ENCODE results near the gene GGA1. TPM values are rescaled to one million over a fixed set of nuclear protein-coding genes. Genes with fewer than 3 reads are reported as not detected.

GGA1 gene
- total and polyA plus RNA-seq, 9 of the 15 experiments (the other 6 are each of a cell fraction or from before 2014, with no cell fraction given) = 1.5 to 69.5 (median 31.6) TPM

- no peak for TF ChIP-seq SMAD1 (IDR thresholded peaks at IDR 0.05; ENCODE audit: low read depth, low read length, partially characterized antibody)
- TF ChIP-seq, protein P1, sequence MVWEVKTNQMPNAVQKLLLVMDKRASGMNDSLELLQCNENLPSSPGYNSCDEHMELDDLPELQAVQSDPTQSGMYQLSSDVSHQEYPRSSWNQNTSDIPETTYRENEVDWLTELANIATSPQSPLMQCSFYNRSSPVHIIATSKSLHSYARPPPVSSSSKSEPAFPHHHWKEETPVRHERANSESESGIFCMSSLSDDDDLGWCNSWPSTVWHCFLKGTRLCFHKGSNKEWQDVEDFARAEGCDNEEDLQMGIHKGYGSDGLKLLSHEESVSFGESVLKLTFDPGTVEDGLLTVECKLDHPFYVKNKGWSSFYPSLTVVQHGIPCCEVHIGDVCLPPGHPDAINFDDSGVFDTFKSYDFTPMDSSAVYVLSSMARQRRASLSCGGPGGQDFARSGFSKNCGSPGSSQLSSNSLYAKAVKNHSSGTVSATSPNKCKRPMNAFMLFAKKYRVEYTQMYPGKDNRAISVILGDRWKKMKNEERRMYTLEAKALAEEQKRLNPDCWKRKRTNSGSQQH (CRISPR knock-in tag; IDR thresholded peaks at IDR 0.05) = no peak
- no peak for TF ChIP-seq TCFL5 (CRISPR knock-in tag; conservative IDR thresholded peaks at IDR 0.05)
- TF ChIP-seq SUPT5H (IDR thresholded peaks at IDR 0.05) = peak; percentile 65; the same call in 1 of the 2 replicates
- TF ChIP-seq, protein P2, sequence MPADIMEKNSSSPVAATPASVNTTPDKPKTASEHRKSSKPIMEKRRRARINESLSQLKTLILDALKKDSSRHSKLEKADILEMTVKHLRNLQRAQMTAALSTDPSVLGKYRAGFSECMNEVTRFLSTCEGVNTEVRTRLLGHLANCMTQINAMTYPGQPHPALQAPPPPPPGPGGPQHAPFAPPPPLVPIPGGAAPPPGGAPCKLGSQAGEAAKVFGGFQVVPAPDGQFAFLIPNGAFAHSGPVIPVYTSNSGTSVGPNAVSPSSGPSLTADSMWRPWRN (IDR thresholded peaks at IDR 0.05; ENCODE audit: low read depth) = no peak
- TF ChIP-seq, protein P3, sequence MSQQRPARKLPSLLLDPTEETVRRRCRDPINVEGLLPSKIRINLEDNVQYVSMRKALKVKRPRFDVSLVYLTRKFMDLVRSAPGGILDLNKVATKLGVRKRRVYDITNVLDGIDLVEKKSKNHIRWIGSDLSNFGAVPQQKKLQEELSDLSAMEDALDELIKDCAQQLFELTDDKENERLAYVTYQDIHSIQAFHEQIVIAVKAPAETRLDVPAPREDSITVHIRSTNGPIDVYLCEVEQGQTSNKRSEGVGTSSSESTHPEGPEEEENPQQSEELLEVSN (IDR thresholded peaks at IDR 0.05; ENCODE audit: borderline replicate concordance in 1 of 2, extremely low read depth in 1 of 2, insufficient read depth in 1 of 2, insufficient read length in 1 of 2, low read depth in 1 of 2, low read length in 1 of 2, poor library complexity in 1 of 2, severe bottlenecking in 1 of 2) = no peak
- TF ChIP-seq FOS (IDR thresholded peaks at IDR 0.05; ENCODE audit: extremely low read depth, insufficient read length) = no peak
- no peak for TF ChIP-seq ZBTB1 (CRISPR knock-in tag; IDR thresholded peaks at IDR 0.05; ENCODE audit: borderline replicate concordance, low read depth)
- TF ChIP-seq, protein P4, sequence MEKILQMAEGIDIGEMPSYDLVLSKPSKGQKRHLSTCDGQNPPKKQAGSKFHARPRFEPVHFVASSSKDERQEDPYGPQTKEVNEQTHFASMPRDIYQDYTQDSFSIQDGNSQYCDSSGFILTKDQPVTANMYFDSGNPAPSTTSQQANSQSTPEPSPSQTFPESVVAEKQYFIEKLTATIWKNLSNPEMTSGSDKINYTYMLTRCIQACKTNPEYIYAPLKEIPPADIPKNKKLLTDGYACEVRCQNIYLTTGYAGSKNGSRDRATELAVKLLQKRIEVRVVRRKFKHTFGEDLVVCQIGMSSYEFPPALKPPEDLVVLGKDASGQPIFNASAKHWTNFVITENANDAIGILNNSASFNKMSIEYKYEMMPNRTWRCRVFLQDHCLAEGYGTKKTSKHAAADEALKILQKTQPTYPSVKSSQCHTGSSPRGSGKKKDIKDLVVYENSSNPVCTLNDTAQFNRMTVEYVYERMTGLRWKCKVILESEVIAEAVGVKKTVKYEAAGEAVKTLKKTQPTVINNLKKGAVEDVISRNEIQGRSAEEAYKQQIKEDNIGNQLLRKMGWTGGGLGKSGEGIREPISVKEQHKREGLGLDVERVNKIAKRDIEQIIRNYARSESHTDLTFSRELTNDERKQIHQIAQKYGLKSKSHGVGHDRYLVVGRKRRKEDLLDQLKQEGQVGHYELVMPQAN (IDR thresholded peaks at IDR 0.05; ENCODE audit: borderline replicate concordance) = 0 out of 2 replicates have a peak, but pooled peaks have one; percentile 28
- no peak for TF ChIP-seq ZBTB5 (IDR thresholded peaks at IDR 0.05)
- TF ChIP-seq ZNF324 (CRISPR knock-in tag; IDR thresholded peaks at IDR 0.05) = no peak
- no peak for TF ChIP-seq HOMEZ (CRISPR knock-in tag; IDR thresholded peaks at IDR 0.05)
- TF ChIP-seq, protein P5, sequence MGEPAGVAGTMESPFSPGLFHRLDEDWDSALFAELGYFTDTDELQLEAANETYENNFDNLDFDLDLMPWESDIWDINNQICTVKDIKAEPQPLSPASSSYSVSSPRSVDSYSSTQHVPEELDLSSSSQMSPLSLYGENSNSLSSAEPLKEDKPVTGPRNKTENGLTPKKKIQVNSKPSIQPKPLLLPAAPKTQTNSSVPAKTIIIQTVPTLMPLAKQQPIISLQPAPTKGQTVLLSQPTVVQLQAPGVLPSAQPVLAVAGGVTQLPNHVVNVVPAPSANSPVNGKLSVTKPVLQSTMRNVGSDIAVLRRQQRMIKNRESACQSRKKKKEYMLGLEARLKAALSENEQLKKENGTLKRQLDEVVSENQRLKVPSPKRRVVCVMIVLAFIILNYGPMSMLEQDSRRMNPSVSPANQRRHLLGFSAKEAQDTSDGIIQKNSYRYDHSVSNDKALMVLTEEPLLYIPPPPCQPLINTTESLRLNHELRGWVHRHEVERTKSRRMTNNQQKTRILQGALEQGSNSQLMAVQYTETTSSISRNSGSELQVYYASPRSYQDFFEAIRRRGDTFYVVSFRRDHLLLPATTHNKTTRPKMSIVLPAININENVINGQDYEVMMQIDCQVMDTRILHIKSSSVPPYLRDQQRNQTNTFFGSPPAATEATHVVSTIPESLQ (CRISPR knock-in tag; IDR thresholded peaks at IDR 0.05) = no peak
- TF ChIP-seq E2F3 (CRISPR knock-in tag; IDR thresholded peaks at IDR 0.05) = no peak
- no peak for TF ChIP-seq SLC30A9 (CRISPR knock-in tag; IDR thresholded peaks at IDR 0.05)
- peak; percentile 81; the same call in 1 of the 2 replicates for TF ChIP-seq ZBED1 (IDR thresholded peaks at IDR 0.05)
These were observed 49.0 kb downstream of the GGA1 start (continued) for GRCh38 chr22:37657590-37658132.

Measured in K562 (cell line).